ENCODE results near the gene GPD2. TPM values are rescaled to one million over a fixed set of nuclear protein-coding genes. Genes with fewer than 3 reads are reported as not detected.
"Not testable (repeated sequence)": the region's sequence is repeated elsewhere in the genome, so short reads cannot be mapped to it uniquely, and the experiment has no call there.

The GPD2 gene
- total RNA-seq, 2 experiments from 2014 or later: 17.2 to 17.3 TPM

DNA sequence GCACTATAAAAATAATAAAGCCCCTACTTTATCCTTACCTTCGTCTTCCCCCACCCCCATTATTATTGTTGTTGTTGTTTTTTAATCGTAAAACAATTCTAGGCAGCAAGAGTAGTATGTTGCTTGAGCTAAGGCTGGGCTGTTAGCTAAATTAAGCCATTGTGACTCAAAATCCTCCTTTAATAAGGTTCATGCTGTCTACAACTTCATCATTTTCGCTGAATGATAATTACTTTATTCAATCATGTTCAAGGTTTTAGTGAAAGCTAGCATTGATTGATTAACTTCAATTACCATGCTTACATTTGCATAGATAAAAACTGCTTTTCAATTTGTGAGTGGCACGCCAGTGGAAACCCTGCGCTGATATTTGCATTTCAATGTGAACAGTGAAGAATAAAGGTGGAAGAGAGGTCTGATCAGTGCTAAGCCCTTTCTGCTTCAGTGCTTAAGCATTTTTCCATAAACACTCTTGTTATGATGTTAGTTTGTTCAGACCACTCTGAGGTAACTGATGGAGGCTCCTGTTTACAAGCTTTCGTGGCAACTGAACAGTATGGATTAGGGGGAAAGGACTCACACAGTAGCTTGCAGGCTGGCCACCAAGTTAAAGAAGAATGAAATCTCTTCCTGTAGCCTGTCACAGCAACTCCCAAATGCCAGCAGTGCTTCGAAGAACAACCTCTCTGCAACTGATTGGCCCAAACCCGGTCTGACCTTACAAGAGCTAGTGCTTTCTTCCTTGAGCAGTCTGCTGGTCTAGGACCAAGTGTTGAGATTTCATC lies 156.8 kb downstream of the GPD2 start:
- Mint-ChIP-seq H3K9me3 (no peaks in the 10 kb centered on the region), H3K27ac (no peak overlapping the region), H3K4me1 (peaks cover 1% of the 10 kb centered on the region), H3K36me3 (ENCODE audit: low read depth) (no peaks in the 10 kb centered on the region), H3K4me3 (no peak overlapping the region), H3K27me3 (peaks cover 4% of the 10 kb centered on the region)
- POLR2A ChIA-PET: no interaction called here
- CTCF ChIA-PET: no interaction called here
- no peak for DNase-seq

GRCh38 chr2:156593594-156593921 lies 157.4 kb downstream of the GPD2 start:
- DNase-seq: no peak
- Mint-ChIP-seq H3K36me3 (ENCODE audit: low read depth) (no peaks in the 10 kb centered on the region), H3K9me3 (no peaks in the 10 kb centered on the region), H3K4me3 (no peak overlapping the region), H3K27me3 (peaks cover 4% of the 10 kb centered on the region), H3K4me1 (peaks cover 1% of the 10 kb centered on the region), H3K27ac (no peak overlapping the region)
- ChIA-PET POLR2A (no interaction called here), CTCF (no interaction called here)

GRCh38 chr2:156598563-156598962 lies 162.4 kb downstream of the GPD2 start:
- ChIA-PET POLR2A (no interaction called here), CTCF (interaction anchor here (0.7 to 1.1 kb wide), 2 partner anchors 10 to 29 kb away, joined by 3 read pairs; no protein-coding TSS in a partner anchor)
- Mint-ChIP-seq H3K27ac (no peak overlapping the region), H3K9me3 (no peaks in the 10 kb centered on the region), H3K4me3 (no peak overlapping the region), H3K27me3 (peaks cover 4% of the 10 kb centered on the region), H3K4me1 (no peaks in the 10 kb centered on the region), H3K36me3 (ENCODE audit: low read depth) (no peaks in the 10 kb centered on the region)
- no peak for DNase-seq

- CTCF ChIA-PET: no interaction called here
- POLR2A ChIA-PET: no interaction called here
Observed at GRCh38 chr2:156600196-156600595, 164.0 kb downstream of the GPD2 start.

DNA sequence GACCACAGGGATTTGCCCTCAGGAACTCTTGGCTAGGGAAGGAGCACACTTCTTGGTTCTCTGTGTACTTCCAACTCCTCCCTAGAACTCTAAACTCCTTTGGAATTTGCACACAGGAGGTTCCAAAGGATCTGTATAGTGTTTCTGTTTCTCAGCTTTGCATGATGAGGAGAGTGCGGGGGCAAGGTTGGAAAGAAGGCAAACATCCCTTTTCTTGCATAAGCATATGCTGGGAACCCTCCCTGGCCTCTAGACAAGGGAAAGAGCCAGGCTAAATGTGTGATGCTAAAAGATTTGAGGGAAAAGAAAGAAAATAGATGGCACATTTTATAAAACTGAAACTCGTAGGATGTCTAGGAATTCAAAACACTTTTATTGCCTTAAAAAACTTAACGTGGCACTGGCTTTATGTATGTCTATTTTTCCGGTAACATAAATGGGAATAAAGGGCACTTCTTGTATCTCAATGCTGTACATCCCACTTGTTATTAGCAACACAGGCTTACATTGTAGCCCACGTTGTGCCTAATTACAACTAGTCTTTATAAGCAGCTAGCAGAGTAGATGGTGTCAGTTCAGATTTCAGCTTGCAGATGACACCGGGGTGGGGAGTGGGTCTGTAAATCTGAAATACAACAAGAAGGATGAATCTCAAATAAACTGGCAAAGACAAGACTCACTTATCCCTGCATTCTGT lies 165.8 kb downstream of the GPD2 start:
- DNase-seq: no peak
- Mint-ChIP-seq H3K36me3 (ENCODE audit: low read depth) (no peaks in the 10 kb centered on the region), H3K4me1 (no peaks in the 10 kb centered on the region), H3K27ac (no peak overlapping the region), H3K4me3 (no peak overlapping the region), H3K9me3 (no peaks in the 10 kb centered on the region), H3K27me3 (peaks cover 5% of the 10 kb centered on the region)
- ChIA-PET CTCF (no interaction called here), POLR2A (no interaction called here)

More at GRCh38 chr2:156600196-156600595, 164.0 kb downstream of the GPD2 start:
- DNase-seq: no peak
- no peak overlapping the region for H3K27ac Mint-ChIP-seq
- no peaks in the 10 kb centered on the region for H3K36me3 Mint-ChIP-seq (ENCODE audit: low read depth)
- H3K9me3 Mint-ChIP-seq: no peaks in the 10 kb centered on the region
- H3K4me1 Mint-ChIP-seq: no peaks in the 10 kb centered on the region
- peaks cover 9% of the 10 kb centered on the region for H3K27me3 Mint-ChIP-seq
- no peak overlapping the region for H3K4me3 Mint-ChIP-seq

- no peaks in the 10 kb centered on the region for H3K4me1 Mint-ChIP-seq
- no peaks in the 10 kb centered on the region for H3K36me3 Mint-ChIP-seq (ENCODE audit: low read depth)
- ChIA-PET POLR2A (no interaction called here), CTCF (no interaction called here)
- no peak overlapping the region for H3K4me3 Mint-ChIP-seq
- no peak for DNase-seq
- no peaks in the 10 kb centered on the region for H3K9me3 Mint-ChIP-seq
- H3K27me3 Mint-ChIP-seq: peaks cover 5% of the 10 kb centered on the region
- H3K27ac Mint-ChIP-seq: no peak overlapping the region
Observed at GRCh38 chr2:156602552-156602933, 166.4 kb downstream of the GPD2 start.

DNA sequence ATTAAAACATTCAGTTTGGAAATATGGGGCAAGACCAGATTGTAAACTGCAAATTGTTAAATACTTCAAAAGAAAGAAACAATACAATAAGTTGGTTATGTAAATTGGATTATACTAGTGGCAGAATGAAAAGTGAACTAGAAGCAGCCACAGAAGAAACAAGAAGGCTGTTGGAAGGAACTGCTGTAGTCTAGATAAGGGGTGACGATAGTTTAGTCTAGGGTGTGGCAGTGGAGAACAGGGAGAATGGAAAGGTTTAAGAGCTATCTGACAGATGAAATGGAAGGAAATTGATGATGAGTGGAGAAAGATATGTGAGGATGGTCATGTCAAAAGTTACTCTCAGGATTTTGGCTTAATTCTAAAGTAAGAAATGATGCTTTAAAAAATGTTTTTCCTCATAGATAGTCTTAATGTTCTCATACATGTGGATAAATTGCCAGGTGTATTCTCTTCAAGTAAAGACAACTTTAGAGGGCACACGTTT lies 179.7 kb downstream of the GPD2 start:
- peaks cover 9% of the 10 kb centered on the region for H3K27me3 Mint-ChIP-seq
- CTCF ChIA-PET: no interaction called here
- H3K9me3 Mint-ChIP-seq: no peaks in the 10 kb centered on the region
- H3K4me1 Mint-ChIP-seq: no peaks in the 10 kb centered on the region
- no peak overlapping the region for H3K4me3 Mint-ChIP-seq
- no peak for DNase-seq
- H3K36me3 Mint-ChIP-seq (ENCODE audit: low read depth): no peaks in the 10 kb centered on the region
- no peak overlapping the region for H3K27ac Mint-ChIP-seq
- POLR2A ChIA-PET: no interaction called here

GRCh38 chr2:156618071-156618470 lies 181.9 kb downstream of the GPD2 start:
- H3K4me3 Mint-ChIP-seq; H3K9me3 Mint-ChIP-seq; H3K36me3 Mint-ChIP-seq (ENCODE audit: low read depth); H3K27ac Mint-ChIP-seq; H3K4me1 Mint-ChIP-seq; H3K27me3 Mint-ChIP-seq; CTCF ChIA-PET; POLR2A ChIA-PET; DNase-seq: not testable (repeated sequence)

GRCh38 chr2:156619021-156619539 lies 182.9 kb downstream of the GPD2 start:
- peaks cover 8% of the 10 kb centered on the region for H3K27me3 Mint-ChIP-seq
- H3K27ac Mint-ChIP-seq: no peak overlapping the region
- no peaks in the 10 kb centered on the region for H3K36me3 Mint-ChIP-seq (ENCODE audit: low read depth)
- DNase-seq: no peak
- POLR2A ChIA-PET: no interaction called here
- H3K4me1 Mint-ChIP-seq: no peaks in the 10 kb centered on the region
- H3K4me3 Mint-ChIP-seq: no peak overlapping the region
- CTCF ChIA-PET: no interaction called here
- H3K9me3 Mint-ChIP-seq: no peaks in the 10 kb centered on the region

DNA sequence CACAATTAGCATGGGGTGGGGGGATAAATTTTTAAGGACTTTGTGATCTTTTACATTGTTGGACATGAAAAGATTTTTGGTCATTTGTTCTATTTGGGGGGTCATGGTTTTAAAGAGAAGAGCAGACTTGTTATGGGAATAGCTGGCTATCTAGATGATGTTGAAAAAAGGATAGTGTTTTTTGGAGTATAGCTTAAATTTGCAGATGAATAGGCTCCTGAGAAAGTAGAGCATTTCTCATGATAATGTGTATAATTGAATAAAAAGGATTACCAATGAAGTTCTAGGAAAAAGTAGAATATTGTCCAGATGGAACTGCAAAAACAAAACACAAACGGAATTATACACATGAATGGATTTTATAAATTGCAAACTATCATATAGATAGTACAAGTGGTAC lies 186.3 kb downstream of the GPD2 start:
- no peak overlapping the region for H3K27ac Mint-ChIP-seq
- H3K36me3 Mint-ChIP-seq (ENCODE audit: low read depth): no peaks in the 10 kb centered on the region
- peaks cover 3% of the 10 kb centered on the region for H3K27me3 Mint-ChIP-seq
- no peaks in the 10 kb centered on the region for H3K4me1 Mint-ChIP-seq
- H3K4me3 Mint-ChIP-seq: no peak overlapping the region
- peaks cover 3% of the 10 kb centered on the region for H3K9me3 Mint-ChIP-seq
- DNase-seq: no peak
- CTCF ChIA-PET: no interaction called here
- POLR2A ChIA-PET: no interaction called here

- Mint-ChIP-seq H3K27me3 (peaks cover 12% of the 10 kb centered on the region), H3K4me1 (no peaks in the 10 kb centered on the region), H3K4me3 (no peak overlapping the region), H3K9me3 (peaks cover 3% of the 10 kb centered on the region), H3K27ac (no peak overlapping the region), H3K36me3 (ENCODE audit: low read depth) (no peaks in the 10 kb centered on the region)
- no peak for DNase-seq
- POLR2A ChIA-PET: no interaction called here
- CTCF ChIA-PET: interaction anchor here (0.6 kb wide), 1 partner anchor 13 kb away, joined by 4 read pairs; no protein-coding TSS in a partner anchor
Observed at GRCh38 chr2:156625360-156626170, 189.4 kb downstream of the GPD2 start.

DNA sequence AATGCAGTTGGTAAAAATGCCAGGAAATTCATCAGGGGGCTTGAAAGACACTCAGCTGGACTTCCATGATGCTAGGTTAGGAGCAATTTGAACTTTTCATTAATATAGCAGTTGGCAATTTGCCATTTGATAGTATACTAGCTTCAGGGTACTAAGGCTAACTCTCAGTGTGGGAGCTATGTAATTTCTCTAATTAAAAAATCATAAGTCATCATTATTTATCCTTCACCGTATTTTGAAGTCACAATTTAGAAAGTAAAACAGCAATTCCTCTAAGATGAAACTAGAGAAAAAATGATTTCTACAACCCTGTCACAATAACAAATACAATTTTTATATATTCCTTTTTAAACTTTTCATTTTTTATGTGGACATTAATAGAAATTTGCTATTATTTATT lies 190.8 kb downstream of the GPD2 start:
- DNase-seq: no peak
- H3K27me3 Mint-ChIP-seq: peaks cover 18% of the 10 kb centered on the region
- H3K4me1 Mint-ChIP-seq: no peaks in the 10 kb centered on the region
- no peaks in the 10 kb centered on the region for H3K36me3 Mint-ChIP-seq (ENCODE audit: low read depth)
- H3K4me3 Mint-ChIP-seq: no peak overlapping the region
- peaks cover 3% of the 10 kb centered on the region for H3K9me3 Mint-ChIP-seq
- POLR2A ChIA-PET: no interaction called here
- H3K27ac Mint-ChIP-seq: no peak overlapping the region
- CTCF ChIA-PET: no interaction called here
